Measurements from ENCODE around the gene PDGFD. TPM values are rescaled to one million over a fixed set of nuclear protein-coding genes. Genes with fewer than 3 reads are reported as not detected.

The PDGFD gene
- total and polyA plus RNA-seq, 2 experiments from 2014 or later: 100 to 105 TPM

GRCh38 chr11:103906291-103906867, 257.6 kb downstream of the PDGFD start:
- Histone ChIP-seq H3K27me3 (no peaks in the 10 kb centered on the region), H3K4me3 (no peak overlapping the region), H3K9me3 (ENCODE audit: low read depth) (no peaks in the 10 kb centered on the region), H3K4me1 (ENCODE audit: low read depth) (no peaks in the 10 kb centered on the region), H3K36me3 (peaks cover 6% of the 10 kb centered on the region), H3K27ac (no peak overlapping the region)
- no peak for TF ChIP-seq CTCF (IDR thresholded peaks at IDR 0.05; ENCODE audit: low read depth, low read length)
- DNase-seq (ENCODE audit: low read depth in 1 of 2, low spot score in 1 of 2): no peak

- Histone ChIP-seq H3K36me3 (peaks cover 6% of the 10 kb centered on the region), H3K27ac (no peak overlapping the region), H3K4me3 (no peak overlapping the region), H3K4me1 (ENCODE audit: low read depth) (no peaks in the 10 kb centered on the region), H3K9me3 (ENCODE audit: low read depth) (no peaks in the 10 kb centered on the region), H3K27me3 (no peaks in the 10 kb centered on the region)
- TF ChIP-seq CTCF (IDR thresholded peaks at IDR 0.05; ENCODE audit: low read depth, low read length): no peak
- DNase-seq (ENCODE audit: low read depth in 1 of 2, low spot score in 1 of 2): no peak
Measured at GRCh38 chr11:103904324-103904667, 259.7 kb downstream of the PDGFD start.

- H3K4me3 ChIP-seq: no peak overlapping the region
- no peaks in the 10 kb centered on the region for H3K9me3 ChIP-seq (ENCODE audit: low read depth)
- peaks cover 4% of the 10 kb centered on the region for H3K36me3 ChIP-seq
- no peaks in the 10 kb centered on the region for H3K27me3 ChIP-seq
- DNase-seq (ENCODE audit: low read depth in 1 of 2, low spot score in 1 of 2): no peak
- no peaks in the 10 kb centered on the region for H3K4me1 ChIP-seq (ENCODE audit: low read depth)
- no peak overlapping the region for H3K27ac ChIP-seq
- TF ChIP-seq CTCF (IDR thresholded peaks at IDR 0.05; ENCODE audit: low read depth, low read length): no peak
Measured at GRCh38 chr11:103903621-103904323, 260.2 kb downstream of the PDGFD start.

- Histone ChIP-seq H3K27ac (no peak overlapping the region), H3K4me1 (ENCODE audit: low read depth) (no peaks in the 10 kb centered on the region), H3K4me3 (no peak overlapping the region), H3K9me3 (ENCODE audit: low read depth) (no peaks in the 10 kb centered on the region), H3K36me3 (no peaks in the 10 kb centered on the region), H3K27me3 (no peaks in the 10 kb centered on the region)
- no peak for DNase-seq (ENCODE audit: low read depth in 1 of 2, low spot score in 1 of 2)
- no peak for TF ChIP-seq CTCF (IDR thresholded peaks at IDR 0.05; ENCODE audit: low read depth, low read length)
Measured at GRCh38 chr11:103902994-103903393, 261.0 kb downstream of the PDGFD start.

- no peak overlapping the region for H3K4me3 ChIP-seq
- H3K9me3 ChIP-seq (ENCODE audit: low read depth): no peaks in the 10 kb centered on the region
- no peaks in the 10 kb centered on the region for H3K36me3 ChIP-seq
- no peaks in the 10 kb centered on the region for H3K27me3 ChIP-seq
- DNase-seq (ENCODE audit: low read depth in 1 of 2, low spot score in 1 of 2): peak in 1 of 2 donors; percentile 49
- no peak overlapping the region for H3K27ac ChIP-seq
- H3K4me1 ChIP-seq (ENCODE audit: low read depth): no peaks in the 10 kb centered on the region
- TF ChIP-seq CTCF (IDR thresholded peaks at IDR 0.05; ENCODE audit: low read depth, low read length): no peak
Measured at GRCh38 chr11:103901656-103902055, 262.3 kb downstream of the PDGFD start.

Measured in cardiac muscle cell (in vitro differentiated cells and primary cell).